SH-SY5Y (cell line): ENCODE data around the gene EPB41.

Experiments used
- GATA2 ChIP-seq: IDR thresholded peaks from 2 replicates; pipeline ENCODE4 v1.6.1; 2011; ENCODE audit warnings: mild to moderate bottlenecking, low read depth, low read length
- GATA3 ChIP-seq: IDR thresholded peaks from 2 replicates; pipeline ENCODE4 v1.6.1; 2011; ENCODE audit warnings: low read depth, mild to moderate bottlenecking, low read length, moderate library complexity

EPB41 gene

GRCh38 chr1:29029667-29030066 lies 115.3 kb downstream of the EPB41 start:
- TF ChIP-seq GATA2 (no peak), GATA3 (no peak)

DNA sequence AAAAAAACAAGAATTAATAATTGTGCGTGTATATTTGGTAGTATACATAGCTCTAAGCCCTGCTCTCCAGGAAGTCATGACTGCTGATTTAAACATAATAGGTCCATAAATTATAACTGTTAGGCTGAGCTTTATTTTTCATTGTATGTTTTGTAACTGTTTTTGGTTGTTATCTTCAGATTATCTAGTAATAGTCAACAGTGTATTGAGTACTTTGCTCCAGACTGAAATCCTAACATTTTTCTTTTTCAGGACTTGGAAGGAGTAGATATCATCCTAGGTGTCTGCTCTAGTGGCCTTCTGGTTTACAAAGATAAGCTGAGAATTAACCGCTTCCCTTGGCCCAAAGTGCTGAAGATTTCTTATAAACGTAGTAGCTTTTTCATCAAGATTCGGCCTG lies 118.5 kb downstream of the EPB41 start:
- TF ChIP-seq GATA3 (no peak), GATA2 (no peak)

GRCh38 chr1:29033829-29034466 lies 119.6 kb downstream of the EPB41 start:
- TF ChIP-seq GATA2 (no peak), GATA3 (no peak)

GRCh38 chr1:29043274-29043965 lies 129.1 kb downstream of the EPB41 start:
- TF ChIP-seq GATA3 (no peak), GATA2 (no peak)

DNA sequence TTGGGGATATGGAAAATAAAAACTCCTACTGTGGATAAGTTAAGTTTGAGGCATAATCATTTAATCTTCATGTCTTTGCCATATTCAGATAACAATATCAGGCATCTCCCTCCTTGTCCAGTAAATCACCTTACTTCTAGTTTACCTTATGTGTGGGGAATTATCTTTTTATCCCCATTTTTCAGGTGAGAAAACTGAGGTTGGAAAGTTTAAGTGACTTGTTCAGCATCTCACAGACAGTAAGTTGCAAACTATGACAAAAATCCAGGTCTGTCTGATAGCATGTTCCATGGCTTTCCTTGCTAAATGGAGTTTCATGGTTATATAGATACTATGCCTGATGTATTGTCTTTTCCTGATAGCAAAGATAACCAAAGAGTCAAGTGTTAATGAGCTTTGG lies 129.6 kb downstream of the EPB41 start:
- TF ChIP-seq GATA3 (no peak), GATA2 (no peak)

DNA sequence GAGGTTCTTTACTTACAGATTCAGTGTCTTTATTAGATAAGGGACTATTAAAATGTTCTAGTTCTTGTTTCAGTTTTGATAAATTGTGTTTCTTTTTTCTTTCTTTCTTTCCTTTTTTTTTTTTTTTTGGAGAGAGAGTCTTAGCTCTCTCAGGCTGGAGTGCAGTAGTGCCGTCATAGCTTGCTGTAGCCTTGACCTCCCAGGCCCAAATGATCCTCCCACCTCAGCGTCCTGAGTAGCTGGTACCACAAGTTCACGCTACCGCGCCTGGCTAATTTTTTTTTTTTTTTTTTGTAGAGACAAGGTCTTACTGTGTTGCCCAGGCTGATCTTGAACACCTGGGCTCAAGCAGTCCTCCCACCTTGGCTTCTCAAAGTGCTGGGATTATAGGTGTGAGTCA lies 132.8 kb downstream of the EPB41 start:
- TF ChIP-seq GATA3 (no peak), GATA2 (no peak)

- TF ChIP-seq GATA2 (no peak), GATA3 (no peak)
Observed at GRCh38 chr1:29050166-29050565, 135.8 kb downstream of the EPB41 start.

GRCh38 chr1:29052100-29052499 lies 137.7 kb downstream of the EPB41 start:
- TF ChIP-seq GATA2 (no peak), GATA3 (no peak)

DNA sequence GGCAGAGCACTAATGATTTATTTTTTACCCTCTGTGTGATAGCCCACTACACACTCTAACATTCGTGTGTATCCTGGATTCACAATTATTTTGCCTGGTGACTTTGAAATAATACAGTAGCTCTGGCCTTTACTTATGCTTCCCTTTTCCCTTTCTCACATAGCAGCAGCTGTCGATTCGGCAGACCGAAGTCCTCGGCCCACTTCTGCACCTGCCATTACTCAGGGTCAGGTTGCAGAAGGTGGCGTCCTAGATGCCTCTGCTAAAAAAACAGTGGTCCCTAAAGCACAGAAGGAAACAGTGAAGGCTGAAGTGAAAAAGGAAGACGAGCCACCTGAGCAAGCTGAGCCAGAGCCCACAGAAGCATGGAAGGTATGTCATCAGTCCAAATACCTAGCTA lies 138.6 kb downstream of the EPB41 start:
- no peak for TF ChIP-seq GATA2
- TF ChIP-seq GATA3: no peak

DNA sequence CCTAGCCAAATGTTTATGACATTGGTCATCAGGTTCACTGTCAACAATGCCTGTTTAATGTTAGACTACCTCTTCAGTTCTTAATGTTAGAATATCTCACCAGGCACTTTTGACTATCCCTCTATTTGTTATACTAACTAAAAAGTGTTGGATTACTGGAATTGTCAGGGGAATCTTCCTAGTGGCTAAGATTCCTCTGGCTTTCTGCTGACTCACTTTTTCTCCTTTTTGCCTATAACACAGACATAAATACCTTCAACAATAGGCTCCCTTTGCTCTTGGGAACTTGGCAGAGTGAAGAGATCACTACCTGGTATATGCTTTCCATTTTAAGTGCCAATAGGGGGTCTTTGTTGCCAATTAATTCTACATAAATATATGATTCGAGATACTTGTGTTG lies 140.8 kb downstream of the EPB41 start:
- TF ChIP-seq GATA2 (no peak), GATA3 (no peak)

GRCh38 chr1:29056256-29056655 lies 141.9 kb downstream of the EPB41 start:
- TF ChIP-seq GATA3: no peak
- TF ChIP-seq GATA2: no peak

DNA sequence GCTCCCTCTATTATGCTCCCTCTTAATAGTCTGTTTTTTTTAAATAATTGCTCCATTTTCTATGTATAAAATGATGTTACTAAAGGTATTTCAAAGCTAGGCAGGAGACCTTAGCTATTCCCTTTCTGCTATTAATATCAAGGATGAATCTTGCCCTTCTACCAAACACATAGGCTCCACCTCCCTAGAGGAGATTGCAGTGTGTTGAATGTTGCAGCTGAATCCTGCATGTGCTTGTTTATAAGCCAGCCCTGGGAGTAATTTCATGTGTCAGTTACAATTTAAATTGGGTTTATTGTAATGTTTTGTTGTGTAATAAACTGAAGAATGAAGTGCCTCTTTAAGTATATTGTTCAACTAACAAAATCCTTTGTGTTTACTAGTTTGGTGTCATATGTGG lies 143.3 kb downstream of the EPB41 start:
- TF ChIP-seq GATA2: no peak
- no peak for TF ChIP-seq GATA3

GRCh38 chr1:29062157-29062942 lies 148.0 kb downstream of the EPB41 start:
- TF ChIP-seq GATA2: no peak
- TF ChIP-seq GATA3: no peak

- TF ChIP-seq GATA3: no peak
- TF ChIP-seq GATA2: no peak
Observed at GRCh38 chr1:29064064-29064463, 149.7 kb downstream of the EPB41 start.

- TF ChIP-seq GATA2 (no peak), GATA3 (no peak)
Observed at GRCh38 chr1:29077155-29077554, 162.8 kb downstream of the EPB41 start.

DNA sequence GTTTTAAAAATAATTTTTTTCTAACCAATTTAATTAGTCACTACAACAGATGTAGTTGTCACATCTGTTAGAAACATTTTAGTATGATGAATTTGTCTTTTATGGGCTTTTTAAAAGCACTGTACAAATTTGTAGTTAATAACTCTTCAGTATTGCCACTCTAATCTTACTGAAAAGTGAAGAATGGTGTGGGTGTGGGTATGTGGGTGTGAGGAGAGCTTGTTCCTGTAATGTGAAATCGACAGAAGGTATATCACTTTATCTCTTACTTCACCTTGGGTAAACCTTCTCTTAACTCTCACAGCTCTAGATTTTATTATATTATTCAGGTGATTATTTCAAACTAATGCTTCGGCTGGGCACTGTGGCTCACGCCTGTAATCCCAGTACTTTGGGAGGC lies 166.8 kb downstream of the EPB41 start:
- no peak for TF ChIP-seq GATA3
- no peak for TF ChIP-seq GATA2
